Hepatocyte (in vitro differentiated cells): Measurements from ENCODE around the gene LMLN.

Experiments used
- CTCF ChIP-seq: fragments of 200-600 bp; sonication (generic); IDR thresholded peaks from 2 replicates; pipeline ENCODE4 v1.5.1; 2016; ENCODE audit warnings: antibody characterized with exemption, mild to moderate bottlenecking; ENCODE audit not compliant: poor library complexity
- EZH2 ChIP-seq: fragments of 200-600 bp; sonication (generic); IDR thresholded peaks from 2 replicates; pipeline ENCODE4 v1.6.1; 2016; ENCODE audit warnings: antibody characterized with exemption, mild to moderate bottlenecking, borderline replicate concordance
- EZH2phosphoT487 ChIP-seq: fragments of 200-600 bp; sonication (generic); IDR thresholded peaks from one replicate; pipeline ENCODE4 v1.6.1; 2018; ENCODE audit warnings: antibody characterized with exemption, mild to moderate bottlenecking, low read depth, moderate library complexity; ENCODE audit not compliant: unreplicated experiment, severe bottlenecking

GRCh38 chr3:198081421-198081844 is 121.4 kb downstream of the LMLN start:
- no peak for TF ChIP-seq CTCF
- no peak for TF ChIP-seq EZH2
- TF ChIP-seq EZH2phosphoT487, result no peak
